Measurements from ENCODE around the gene PPCDC.

- TF ChIP-seq, protein P1, sequence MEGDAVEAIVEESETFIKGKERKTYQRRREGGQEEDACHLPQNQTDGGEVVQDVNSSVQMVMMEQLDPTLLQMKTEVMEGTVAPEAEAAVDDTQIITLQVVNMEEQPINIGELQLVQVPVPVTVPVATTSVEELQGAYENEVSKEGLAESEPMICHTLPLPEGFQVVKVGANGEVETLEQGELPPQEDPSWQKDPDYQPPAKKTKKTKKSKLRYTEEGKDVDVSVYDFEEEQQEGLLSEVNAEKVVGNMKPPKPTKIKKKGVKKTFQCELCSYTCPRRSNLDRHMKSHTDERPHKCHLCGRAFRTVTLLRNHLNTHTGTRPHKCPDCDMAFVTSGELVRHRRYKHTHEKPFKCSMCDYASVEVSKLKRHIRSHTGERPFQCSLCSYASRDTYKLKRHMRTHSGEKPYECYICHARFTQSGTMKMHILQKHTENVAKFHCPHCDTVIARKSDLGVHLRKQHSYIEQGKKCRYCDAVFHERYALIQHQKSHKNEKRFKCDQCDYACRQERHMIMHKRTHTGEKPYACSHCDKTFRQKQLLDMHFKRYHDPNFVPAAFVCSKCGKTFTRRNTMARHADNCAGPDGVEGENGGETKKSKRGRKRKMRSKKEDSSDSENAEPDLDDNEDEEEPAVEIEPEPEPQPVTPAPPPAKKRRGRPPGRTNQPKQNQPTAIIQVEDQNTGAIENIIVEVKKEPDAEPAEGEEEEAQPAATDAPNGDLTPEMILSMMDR (optimal IDR thresholded peaks at IDR 0.05 in 1 of 3, IDR thresholded peaks at IDR 0.05 in 1 of 3, conservative IDR thresholded peaks at IDR 0.05 in 1 of 3; ENCODE audit: extremely low read depth in 1 of 3, insufficient read depth in 2 of 3, low read length in 3 of 3): no peak
- no peak for TF ChIP-seq EZH2 (IDR thresholded peaks at IDR 0.05; ENCODE audit: low read length)
Measured at GRCh38 chr15:75062706-75063105, 39.3 kb downstream of the PPCDC start.

Measured in keratinocyte (primary cell).